Coronary artery (tissue), 2 donors: ENCODE measurements around the gene FA2H.
"Not testable (repeated sequence)": the region's sequence is repeated elsewhere in the genome, so short reads cannot be mapped to it uniquely, and the experiment has no call there.

Experiments
- DNase-seq: peaks from one replicate; pipeline ENCODE4 v3.0.0-alpha.2; 2017; ENCODE audit warnings: low spot score
- H3K27ac ChIP-seq, 2 donors: fragments of 200-600 bp; sonication (generic); one replicate each; pipeline ENCODE4 v1.5.1; 2016 to 2019
- H3K4me3 ChIP-seq: fragments of 200-600 bp; sonication (generic); 2 replicates; pipeline ENCODE4 v1.5.1; 2016; ENCODE audit warnings: mild to moderate bottlenecking, moderate library complexity
- CTCF ChIP-seq: fragments of 200-600 bp; sonication (generic); IDR thresholded peaks from one replicate; pipeline ENCODE4 v1.5.1; 2019; ENCODE audit warnings: antibody characterized with exemption

Gene FA2H

GRCh38 chr16:74725651-74726455 lies 48.8 kb downstream of the FA2H start:
- no peak for DNase-seq
- TF ChIP-seq CTCF: no peak
- H3K27ac ChIP-seq: no peak overlapping the region
- H3K4me3 ChIP-seq: no peak overlapping the region

- no peak for TF ChIP-seq CTCF
- H3K27ac ChIP-seq: peak overlapping the region in 1 of 2 donors; percentile 11
- peak overlapping the region; percentile 3 for H3K4me3 ChIP-seq
- no peak for DNase-seq
Measured at GRCh38 chr16:74724820-74725549, 49.6 kb downstream of the FA2H start.

GRCh38 chr16:74723256-74723655 lies 51.4 kb downstream of the FA2H start:
- Histone ChIP-seq H3K27ac (no peak overlapping the region), H3K4me3 (no peak overlapping the region)
- TF ChIP-seq CTCF: no peak
- no peak for DNase-seq

- H3K27ac ChIP-seq, DNase-seq, H3K4me3 ChIP-seq: not testable (repeated sequence)
Measured at GRCh38 chr16:74722156-74722555, 52.5 kb downstream of the FA2H start.

- H3K27ac ChIP-seq: no peak overlapping the region
- no peak overlapping the region for H3K4me3 ChIP-seq
- no peak for DNase-seq
- TF ChIP-seq CTCF: no peak
Measured at GRCh38 chr16:74721716-74722115, 52.9 kb downstream of the FA2H start.

- DNase-seq: no peak
- no peak for TF ChIP-seq CTCF
- H3K27ac ChIP-seq: no peak overlapping the region
- H3K4me3 ChIP-seq: no peak overlapping the region
Measured at GRCh38 chr16:74720579-74720978, 54.0 kb downstream of the FA2H start.

- no peak overlapping the region for H3K4me3 ChIP-seq
- no peak for TF ChIP-seq CTCF
- no peak for DNase-seq
- no peak overlapping the region for H3K27ac ChIP-seq
Measured at GRCh38 chr16:74718741-74719610, 55.6 kb downstream of the FA2H start.
